Lower leg skin (tissue), 4 donors: ENCODE measurements around the gene WFS1. TPM values are rescaled to one million over a fixed set of nuclear protein-coding genes. Genes with fewer than 3 reads are reported as not detected.

ENCODE experiments used
- DNase-seq, 2 donors: peaks; one replicate each; pipeline ENCODE4 v3.0.0-alpha.2; 2019; ENCODE audit warnings: low spot score in 2 of 2
- H3K4me3 ChIP-seq: fragments of 200-600 bp; sonication (generic); 2 replicates; pipeline ENCODE4 v1.5.1; 2017; ENCODE audit warnings: mild to moderate bottlenecking, low read depth; ENCODE audit not compliant: poor library complexity, severe bottlenecking
- CTCF ChIP-seq, 3 donors: fragments of 450-650 bp; IDR thresholded peaks; one replicate each; pipeline ENCODE4 v1.5.1; 2016; ENCODE audit warnings: antibody characterized with exemption in 3 of 3, mild to moderate bottlenecking in 3 of 3, moderate library complexity in 2 of 3
- POLR2A ChIP-seq, 2 donors: fragments of 450-650 bp; IDR thresholded peaks; one replicate each; pipeline ENCODE4 v1.6.1; 2016 to 2017; ENCODE audit warnings: antibody characterized with exemption in 2 of 2, mild to moderate bottlenecking in 1 of 2, moderate library complexity in 1 of 2
- WGBS, 2 donors: methylation state at CpG; one replicate each; pipeline ENCODE4 v1.1.5; 2018; 5-methylcytosine and 5-hydroxymethylcytosine counted together
- intact Hi-C: fragments of 100-400 bp; cut with DNase I; formaldehyde crosslinking; loops from one replicate; pipeline ENCODE4 v1.15.0; 2023; ENCODE audit warnings: low total_unique reads
- total RNA-seq, 4 donors: library from RNA; depleted of rRNA; stranded (reverse); fragments of >200 nt; gene quantifications; one replicate each; pipeline ENCODE4 v1.1.0, GENCODE V29; 2016

Gene WFS1
- total RNA-seq, 4 donors from 2014 or later = 39.4 to 48.6 (median 45.1) TPM

GRCh38 chr4:6277935-6278800, 8.5 kb downstream of the WFS1 start:
- DNase-seq = no peak
- 79 to 82% methylated on average over 17 to 19 of the region's 21 CpGs for WGBS, 2 donors
- TF ChIP-seq POLR2A (IDR thresholded peaks at IDR 0.05) (no peak), CTCF (IDR thresholded peaks at IDR 0.05) (no peak)
- intact Hi-C loops = no loop called here
- no peak overlapping the region for H3K4me3 ChIP-seq

- WGBS, 2 donors = 65% methylated on average over 10 of the region's 10 CpGs
- intact Hi-C loops = no loop called here
- DNase-seq = no peak
Measured at GRCh38 chr4:6278801-6279197, 9.1 kb downstream of the WFS1 start.

GRCh38 chr4:6279582-6280289, 10.1 kb downstream of the WFS1 start:
- no peak for DNase-seq
- 66 to 71% methylated on average over 14 of the region's 14 CpGs for WGBS, 2 donors
- intact Hi-C loops = no loop called here
- no peak for TF ChIP-seq POLR2A (IDR thresholded peaks at IDR 0.05)
- no peak for TF ChIP-seq CTCF (IDR thresholded peaks at IDR 0.05)
- no peak overlapping the region for H3K4me3 ChIP-seq

More at GRCh38 chr4:6278801-6279197, 9.1 kb downstream of the WFS1 start:
- H3K4me3 ChIP-seq = no peak overlapping the region
- TF ChIP-seq POLR2A (IDR thresholded peaks at IDR 0.05) (no peak), CTCF (IDR thresholded peaks at IDR 0.05) (no peak)

- WGBS, 2 donors = 53 to 68% methylated on average over 14 to 15 of the region's 16 CpGs
- intact Hi-C loops = no loop called here
- TF ChIP-seq CTCF (IDR thresholded peaks at IDR 0.05) (no peak), POLR2A (IDR thresholded peaks at IDR 0.05) (no peak)
- H3K4me3 ChIP-seq = no peak overlapping the region
- DNase-seq = peak in 1 of 2 donors; percentile 54
Measured at GRCh38 chr4:6280365-6280996, 10.8 kb downstream of the WFS1 start.

GRCh38 chr4:6281436-6282313, 12.0 kb downstream of the WFS1 start:
- intact Hi-C loops = no loop called here
- no peak overlapping the region for H3K4me3 ChIP-seq
- whole genome bisulfite sequencing, 2 donors = 85 to 89% methylated on average over 14 to 20 of the region's 20 CpGs
- DNase-seq = no peak
- no peak for TF ChIP-seq CTCF (IDR thresholded peaks at IDR 0.05)
- no peak for TF ChIP-seq POLR2A (IDR thresholded peaks at IDR 0.05)
